ENCODE measurements around the gene RFC3.

GRCh38 chr13:33845572-33846302 is 27.8 kb downstream of the RFC3 start:
- no peak for TF ChIP-seq CTCF (IDR thresholded peaks at IDR 0.05 in 8 of 11, conservative IDR thresholded peaks at IDR 0.05 in 3 of 11)
- TF ChIP-seq POLR2A (IDR thresholded peaks at IDR 0.05): no peak
- TF ChIP-seq POLR2AphosphoS5 (IDR thresholded peaks at IDR 0.05): no peak
